ENCODE results near the gene RBM4B.

RBM4B gene

DNA sequence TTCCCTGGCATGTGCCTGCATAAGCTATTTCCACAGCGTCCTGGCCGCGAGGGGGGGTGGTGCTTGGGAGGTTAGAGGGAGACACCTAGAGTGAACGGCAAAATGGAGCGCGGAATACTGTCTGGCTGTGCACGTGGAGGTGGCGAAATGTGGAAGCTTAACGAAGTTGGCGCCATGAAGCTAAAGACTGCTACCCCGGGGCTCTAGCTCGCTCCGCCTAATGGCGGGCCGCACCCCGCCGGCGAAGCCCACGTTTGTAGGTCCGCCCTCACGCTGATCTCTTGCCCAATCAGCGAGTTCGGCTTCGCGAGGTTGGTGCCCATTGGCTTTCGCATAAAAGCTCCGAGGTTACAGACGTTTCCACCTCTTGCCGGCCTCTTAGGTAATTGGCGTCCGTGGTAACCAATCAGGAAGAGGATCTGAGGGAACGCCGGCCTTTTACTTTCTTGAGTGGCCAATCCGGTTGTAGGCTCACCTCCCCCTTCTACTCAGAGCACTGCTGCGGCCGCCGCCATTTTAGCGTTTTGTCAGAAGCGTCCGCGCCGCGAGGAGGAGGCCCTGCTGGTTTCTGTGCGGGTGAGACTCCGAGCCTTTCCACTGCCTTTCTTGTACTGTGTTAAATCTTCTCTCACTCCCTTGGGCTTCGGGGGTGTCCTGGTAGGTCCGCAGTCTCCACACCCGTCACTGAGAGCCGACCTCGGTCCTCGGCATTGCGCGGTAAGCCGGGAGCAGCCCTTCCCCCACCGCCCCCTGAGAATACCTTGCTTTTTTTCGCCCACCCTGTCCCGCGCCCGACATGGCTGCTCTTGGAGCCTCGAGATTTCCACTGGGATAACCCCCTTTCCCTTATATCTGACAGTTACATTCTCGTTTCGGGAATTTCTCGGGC lies 39.3 kb downstream of the RBM4B start, which contains the start of gene RBM4:
TSS of gene RBM4 (plus strand) at position 527 of the 889 bp plus-strand sequence. CDS start 1,009 bp downstream, outside the sequence.
- no peaks in the 10 kb centered on the region for H3K27me3 ChIP-seq (ENCODE audit: insufficient read depth, insufficient read length)
- DNase-seq (ENCODE audit: low read depth, low spot score), result peak; percentile 100
- peaks cover 9% of the 10 kb centered on the region for H3K4me1 ChIP-seq (ENCODE audit: insufficient read depth, insufficient read length)
- peak within 1 kb of the TSS; percentile 100 for H3K9ac ChIP-seq (ENCODE audit: insufficient read length, low read depth)
- TF ChIP-seq SUZ12 (IDR thresholded peaks at IDR 0.05; ENCODE audit: extremely low read depth, insufficient read depth, insufficient read length), result no peak
- no peak for TF ChIP-seq ZNF274 (IDR thresholded peaks at IDR 0.05; ENCODE audit: low read depth, low read length)
- peak; percentile 85 for TF ChIP-seq YY1 (IDR thresholded peaks at IDR 0.05; ENCODE audit: insufficient read depth, insufficient read length)
- H3K36me3 ChIP-seq (ENCODE audit: insufficient read depth, insufficient read length, low read length), result peaks cover 73% of the 10 kb centered on the region
- no peaks in the 10 kb centered on the region for H3K9me3 ChIP-seq (ENCODE audit: insufficient read depth, low read length)
- peak within 1 kb of the TSS; percentile 98 for H3K4me3 ChIP-seq (ENCODE audit: insufficient read length, low read depth)

DNA sequence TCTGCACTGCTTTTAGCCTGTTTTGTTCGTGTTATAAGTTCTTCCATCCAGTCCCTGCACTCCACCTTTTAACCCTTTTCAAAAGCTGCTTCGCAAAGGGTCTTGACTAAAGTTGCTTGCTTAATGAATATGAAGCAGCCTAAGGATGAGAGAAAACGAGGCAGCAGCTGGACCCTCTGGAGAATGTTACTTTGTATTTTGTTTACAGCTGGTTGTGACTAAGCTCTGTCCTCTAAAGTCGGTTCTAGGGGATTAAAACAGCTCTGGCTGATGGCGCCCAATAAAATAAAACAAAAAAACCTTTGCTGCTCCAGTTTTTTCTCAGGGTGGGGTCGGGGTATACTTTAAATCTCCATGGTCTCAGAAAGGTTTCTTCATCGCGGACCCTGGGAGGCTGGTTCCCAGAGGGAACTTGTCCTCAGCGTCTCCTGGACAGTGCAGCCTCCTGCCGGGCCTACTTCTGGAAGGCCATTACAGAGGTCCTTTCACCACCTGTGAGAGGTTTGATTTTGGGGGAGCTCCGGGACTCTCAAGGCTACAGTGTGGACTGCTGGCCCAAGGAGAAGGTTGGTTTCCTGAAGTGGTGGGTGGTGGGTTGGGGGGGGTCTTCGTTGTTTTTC lies 40.0 kb downstream of the RBM4B start:
- H3K36me3 ChIP-seq (ENCODE audit: insufficient read depth, insufficient read length, low read length), result peaks cover 73% of the 10 kb centered on the region
- no peaks in the 10 kb centered on the region for H3K27me3 ChIP-seq (ENCODE audit: insufficient read depth, insufficient read length)
- DNase-seq (ENCODE audit: low read depth, low spot score), result no peak
- H3K4me3 ChIP-seq (ENCODE audit: insufficient read length, low read depth), result peak overlapping the region; percentile 98
- no peaks in the 10 kb centered on the region for H3K9me3 ChIP-seq (ENCODE audit: insufficient read depth, low read length)
- no peak for TF ChIP-seq ZNF274 (IDR thresholded peaks at IDR 0.05; ENCODE audit: low read depth, low read length)
- TF ChIP-seq YY1 (IDR thresholded peaks at IDR 0.05; ENCODE audit: insufficient read depth, insufficient read length), result no peak
- no peak for TF ChIP-seq SUZ12 (IDR thresholded peaks at IDR 0.05; ENCODE audit: extremely low read depth, insufficient read depth, insufficient read length)
- peaks cover 4% of the 10 kb centered on the region for H3K4me1 ChIP-seq (ENCODE audit: insufficient read depth, insufficient read length)
- H3K9ac ChIP-seq (ENCODE audit: insufficient read length, low read depth), result peak overlapping the region; percentile 78

DNA sequence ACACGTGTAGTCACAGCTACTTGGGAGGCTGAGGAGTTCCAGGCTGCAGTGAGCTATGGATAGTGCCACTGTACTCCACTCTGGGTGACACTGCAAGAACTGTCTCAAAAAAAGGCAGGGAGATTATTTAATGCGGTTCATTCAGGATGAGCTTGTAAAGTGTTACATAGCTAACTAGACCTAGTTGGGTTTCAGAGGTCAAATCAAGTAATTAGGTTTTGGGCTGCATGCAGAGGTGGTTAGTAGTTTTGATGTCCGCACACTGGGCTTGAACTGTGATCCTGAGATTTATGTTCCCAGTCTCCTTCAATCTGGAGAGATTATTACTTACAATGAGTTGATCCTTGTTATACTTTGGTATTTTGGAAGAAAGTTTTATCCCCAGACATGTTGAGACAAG lies 41.3 kb downstream of the RBM4B start:
- Histone ChIP-seq H3K27me3 (ENCODE audit: insufficient read depth, insufficient read length) (no peaks in the 10 kb centered on the region), H3K9me3 (ENCODE audit: insufficient read depth, low read length) (no peaks in the 10 kb centered on the region), H3K4me1 (ENCODE audit: insufficient read depth, insufficient read length) (peaks cover 4% of the 10 kb centered on the region), H3K9ac (ENCODE audit: insufficient read length, low read depth) (no peak overlapping the region), H3K36me3 (ENCODE audit: insufficient read depth, insufficient read length, low read length) (peaks cover 72% of the 10 kb centered on the region), H3K4me3 (ENCODE audit: insufficient read length, low read depth) (no peak overlapping the region)
- DNase-seq (ENCODE audit: low read depth, low spot score), result no peak
- TF ChIP-seq ZNF274 (IDR thresholded peaks at IDR 0.05; ENCODE audit: low read depth, low read length), result no peak
- TF ChIP-seq YY1 (IDR thresholded peaks at IDR 0.05; ENCODE audit: insufficient read depth, insufficient read length), result no peak
- no peak for TF ChIP-seq SUZ12 (IDR thresholded peaks at IDR 0.05; ENCODE audit: extremely low read depth, insufficient read depth, insufficient read length)

DNA sequence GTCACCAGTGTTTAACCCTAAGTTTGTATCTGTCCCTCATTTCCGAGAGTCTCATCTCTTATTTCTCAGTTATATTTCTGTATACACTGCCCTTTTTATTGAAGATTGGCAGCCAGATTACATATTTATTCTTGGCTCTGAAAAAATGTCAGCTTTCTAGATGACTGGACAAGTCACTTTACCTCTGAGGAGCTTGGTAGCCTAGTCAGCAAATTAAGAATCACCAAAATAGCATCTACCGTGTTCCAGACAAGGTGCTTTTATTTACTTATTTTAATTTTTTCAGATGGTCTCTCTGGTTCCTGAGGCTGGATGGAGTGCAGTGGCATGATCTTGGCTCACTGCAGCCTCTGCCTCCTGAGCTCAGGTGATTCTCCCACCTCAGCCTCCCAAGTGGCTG lies 44.7 kb downstream of the RBM4B start:
- no peak overlapping the region for H3K9ac ChIP-seq (ENCODE audit: insufficient read length, low read depth)
- peaks cover 75% of the 10 kb centered on the region for H3K36me3 ChIP-seq (ENCODE audit: insufficient read depth, insufficient read length, low read length)
- no peaks in the 10 kb centered on the region for H3K4me1 ChIP-seq (ENCODE audit: insufficient read depth, insufficient read length)
- no peaks in the 10 kb centered on the region for H3K9me3 ChIP-seq (ENCODE audit: insufficient read depth, low read length)
- no peak for DNase-seq (ENCODE audit: low read depth, low spot score)
- TF ChIP-seq SUZ12 (IDR thresholded peaks at IDR 0.05; ENCODE audit: extremely low read depth, insufficient read depth, insufficient read length) (no peak), ZNF274 (IDR thresholded peaks at IDR 0.05; ENCODE audit: low read depth, low read length) (no peak), YY1 (IDR thresholded peaks at IDR 0.05; ENCODE audit: insufficient read depth, insufficient read length) (no peak)
- H3K4me3 ChIP-seq (ENCODE audit: insufficient read length, low read depth), result no peak overlapping the region
- no peaks in the 10 kb centered on the region for H3K27me3 ChIP-seq (ENCODE audit: insufficient read depth, insufficient read length)

DNA sequence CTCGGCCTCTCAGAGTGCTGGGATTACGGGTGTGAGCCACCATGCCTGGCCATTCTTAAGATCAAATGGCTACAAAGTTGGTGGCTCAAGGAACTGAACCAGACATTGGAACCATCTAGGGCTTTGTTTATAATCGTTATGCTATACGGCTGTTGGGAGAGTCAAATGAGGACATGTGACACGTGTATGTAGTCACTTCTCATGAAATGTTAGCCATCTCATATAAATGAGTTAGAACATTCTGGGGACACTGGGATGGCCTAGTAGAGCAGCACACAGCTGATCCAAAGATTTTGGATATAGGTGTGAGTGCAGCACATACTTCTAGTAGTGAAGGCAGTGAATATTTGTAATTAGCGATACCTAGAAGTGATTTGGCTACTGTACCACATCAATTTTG lies 45.8 kb downstream of the RBM4B start:
- no peaks in the 10 kb centered on the region for H3K9me3 ChIP-seq (ENCODE audit: insufficient read depth, low read length)
- H3K9ac ChIP-seq (ENCODE audit: insufficient read length, low read depth), result no peak overlapping the region
- TF ChIP-seq SUZ12 (IDR thresholded peaks at IDR 0.05; ENCODE audit: extremely low read depth, insufficient read depth, insufficient read length) (no peak), YY1 (IDR thresholded peaks at IDR 0.05; ENCODE audit: insufficient read depth, insufficient read length) (no peak), ZNF274 (IDR thresholded peaks at IDR 0.05; ENCODE audit: low read depth, low read length) (no peak)
- no peaks in the 10 kb centered on the region for H3K4me1 ChIP-seq (ENCODE audit: insufficient read depth, insufficient read length)
- DNase-seq (ENCODE audit: low read depth, low spot score), result no peak
- H3K4me3 ChIP-seq (ENCODE audit: insufficient read length, low read depth), result no peak overlapping the region
- peaks cover 86% of the 10 kb centered on the region for H3K36me3 ChIP-seq (ENCODE audit: insufficient read depth, insufficient read length, low read length)
- no peaks in the 10 kb centered on the region for H3K27me3 ChIP-seq (ENCODE audit: insufficient read depth, insufficient read length)

DNA sequence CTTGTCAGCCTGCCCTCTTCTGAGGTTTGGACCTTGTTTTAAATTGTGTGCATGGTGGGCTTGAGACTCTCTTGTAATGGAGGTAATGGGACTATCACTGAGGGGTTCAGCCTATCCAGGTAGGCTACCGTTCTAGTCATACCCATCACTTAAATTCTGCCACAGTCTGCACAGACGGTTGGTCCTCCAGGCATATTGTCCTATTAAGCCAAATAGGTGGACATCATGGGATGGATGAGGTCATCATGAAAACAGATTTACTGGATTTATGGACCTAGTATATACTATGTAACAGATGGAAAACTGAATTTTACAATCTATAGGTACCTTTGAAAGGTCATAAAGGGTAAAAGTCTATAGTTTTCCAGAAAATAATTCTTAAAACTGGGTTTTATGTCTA lies 48.3 kb downstream of the RBM4B start:
- TF ChIP-seq YY1 (IDR thresholded peaks at IDR 0.05; ENCODE audit: insufficient read depth, insufficient read length), result no peak
- TF ChIP-seq ZNF274 (IDR thresholded peaks at IDR 0.05; ENCODE audit: low read depth, low read length), result no peak
- TF ChIP-seq SUZ12 (IDR thresholded peaks at IDR 0.05; ENCODE audit: extremely low read depth, insufficient read depth, insufficient read length), result no peak
- no peak for DNase-seq (ENCODE audit: low read depth, low spot score)
- no peaks in the 10 kb centered on the region for H3K9me3 ChIP-seq (ENCODE audit: insufficient read depth, low read length)
- H3K4me3 ChIP-seq (ENCODE audit: insufficient read length, low read depth), result no peak overlapping the region
- no peaks in the 10 kb centered on the region for H3K27me3 ChIP-seq (ENCODE audit: insufficient read depth, insufficient read length)
- no peak overlapping the region for H3K9ac ChIP-seq (ENCODE audit: insufficient read length, low read depth)
- peaks cover 93% of the 10 kb centered on the region for H3K36me3 ChIP-seq (ENCODE audit: insufficient read depth, insufficient read length, low read length)
- peaks cover 4% of the 10 kb centered on the region for H3K4me1 ChIP-seq (ENCODE audit: insufficient read depth, insufficient read length)

DNA sequence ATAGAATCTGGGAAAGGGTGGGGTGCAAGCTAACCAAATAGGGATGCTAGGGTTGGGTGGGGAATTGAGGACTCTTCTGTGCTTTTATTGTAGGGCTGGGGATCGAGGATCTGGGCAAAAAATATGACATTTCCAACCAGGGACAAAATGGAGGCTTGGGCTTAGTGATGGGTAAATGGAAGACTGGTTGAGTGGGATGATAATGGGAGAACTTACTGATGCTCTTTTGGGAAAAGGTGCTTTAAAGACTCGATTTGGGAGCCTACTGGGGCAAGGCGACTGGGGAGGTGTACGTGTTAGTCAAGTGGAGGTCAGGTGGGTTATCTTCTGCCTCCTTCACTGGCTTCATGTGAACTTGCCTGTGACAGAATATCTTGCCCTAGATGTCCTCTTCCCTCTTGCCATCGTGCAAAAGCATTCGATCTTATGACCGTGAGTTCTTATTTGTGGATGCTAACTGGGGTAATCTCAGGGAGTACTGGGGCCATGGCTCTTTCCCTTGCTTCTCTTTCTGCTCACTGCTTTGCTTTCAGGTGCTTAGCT lies 49.6 kb downstream of the RBM4B start:
- TF ChIP-seq YY1 (IDR thresholded peaks at IDR 0.05; ENCODE audit: insufficient read depth, insufficient read length), result no peak
- no peak for TF ChIP-seq ZNF274 (IDR thresholded peaks at IDR 0.05; ENCODE audit: low read depth, low read length)
- no peak for TF ChIP-seq SUZ12 (IDR thresholded peaks at IDR 0.05; ENCODE audit: extremely low read depth, insufficient read depth, insufficient read length)
- peaks cover 4% of the 10 kb centered on the region for H3K4me1 ChIP-seq (ENCODE audit: insufficient read depth, insufficient read length)
- no peak overlapping the region for H3K4me3 ChIP-seq (ENCODE audit: insufficient read length, low read depth)
- H3K36me3 ChIP-seq (ENCODE audit: insufficient read depth, insufficient read length, low read length), result peaks cover 96% of the 10 kb centered on the region
- no peaks in the 10 kb centered on the region for H3K9me3 ChIP-seq (ENCODE audit: insufficient read depth, low read length)
- H3K9ac ChIP-seq (ENCODE audit: insufficient read length, low read depth), result no peak overlapping the region
- DNase-seq (ENCODE audit: low read depth, low spot score), result no peak
- no peaks in the 10 kb centered on the region for H3K27me3 ChIP-seq (ENCODE audit: insufficient read depth, insufficient read length)
